ENCODE measurements around the gene RSPO1.
"Not testable (repeated sequence)": the region's sequence is repeated elsewhere in the genome, so short reads cannot be mapped to it uniquely, and the experiment has no call there.

Gene RSPO1

GRCh38 chr1:37616330-37616729, 18.4 kb downstream of the RSPO1 start:
- no peak for DNase-seq (ENCODE audit: low read depth)

- DNase-seq (ENCODE audit: low read depth), result no peak
Measured at GRCh38 chr1:37614105-37614504, 20.6 kb downstream of the RSPO1 start.

DNA sequence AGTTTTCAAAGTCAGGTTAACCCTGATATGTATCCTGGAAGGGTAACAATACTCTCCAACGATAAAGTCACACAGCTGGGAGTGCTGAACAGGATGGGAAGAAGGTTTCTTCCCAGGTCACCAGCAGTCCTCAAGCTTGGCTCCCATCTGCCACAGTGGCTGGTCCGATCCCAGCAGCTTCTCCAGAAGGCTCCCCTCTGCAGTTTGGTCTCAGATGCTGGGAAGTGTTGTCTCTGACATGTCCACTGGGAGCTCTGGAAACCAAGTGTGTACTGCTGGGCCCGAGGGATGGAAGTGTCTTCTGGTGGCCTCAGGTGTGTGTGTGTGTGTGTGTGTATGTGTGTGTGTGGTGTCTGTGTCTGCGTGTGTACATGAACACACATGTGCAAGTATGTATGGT, 22.5 kb downstream of the RSPO1 start:
- DNase-seq (ENCODE audit: low read depth), result no peak

- DNase-seq (ENCODE audit: low read depth), result no peak
Measured at GRCh38 chr1:37609994-37610393, 24.7 kb downstream of the RSPO1 start.

DNA sequence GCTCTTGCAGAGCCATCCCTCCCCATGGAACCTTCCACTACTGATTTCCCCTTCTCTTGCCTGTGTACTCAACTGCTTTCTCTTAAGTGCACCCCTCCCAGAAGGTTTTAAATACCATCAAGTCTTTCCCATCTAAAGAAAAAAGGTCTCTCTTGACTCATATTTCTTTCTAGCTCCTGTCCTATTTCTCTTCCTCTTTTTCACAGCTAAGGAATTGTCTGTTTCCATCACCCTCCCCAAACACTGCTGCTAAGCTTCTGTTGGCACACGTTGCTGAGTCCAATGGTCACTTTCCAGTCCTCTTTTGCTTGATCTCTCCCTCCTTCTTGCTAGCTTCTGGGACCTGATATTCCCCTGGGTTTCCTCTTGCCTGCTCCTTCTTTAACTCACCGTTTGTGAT, 25.7 kb downstream of the RSPO1 start:
- no peak for DNase-seq (ENCODE audit: low read depth)

DNA sequence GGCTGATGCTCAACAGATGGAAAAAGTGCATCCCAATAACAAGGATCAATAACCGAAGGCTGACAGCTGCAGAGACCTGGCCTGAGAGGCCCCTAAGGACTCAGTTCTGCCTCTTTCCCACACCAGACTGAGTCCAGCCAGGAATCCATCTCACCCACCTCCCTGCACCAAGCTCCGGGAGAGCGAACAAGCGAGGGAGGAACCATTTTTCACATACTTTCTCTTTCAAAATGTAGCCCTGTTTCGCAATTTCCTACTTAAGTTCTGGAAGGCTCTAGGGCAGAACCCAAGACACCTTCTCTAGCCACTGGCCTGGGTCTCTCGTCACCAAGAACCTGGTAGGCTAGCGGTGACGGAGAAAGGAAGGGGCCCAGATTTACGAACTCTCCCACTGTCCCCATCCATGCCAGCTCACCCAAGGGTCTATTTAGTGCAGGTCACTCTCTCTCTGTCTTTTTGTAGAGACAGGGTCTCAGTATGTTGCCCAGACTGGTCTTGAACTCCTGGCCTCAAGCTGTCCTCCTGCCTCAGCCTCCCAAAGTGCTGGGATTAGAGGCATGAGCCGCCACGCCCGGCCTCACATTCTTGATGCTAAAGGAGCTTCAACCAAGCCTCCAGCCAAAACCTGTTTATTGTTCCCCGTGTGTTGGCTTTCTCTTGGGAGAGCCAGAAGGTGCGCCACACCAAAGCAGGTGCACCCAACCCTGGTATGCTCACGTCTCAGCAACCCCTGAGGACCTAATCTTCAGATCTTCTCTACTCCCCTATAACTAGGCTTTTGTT, 28.0 kb downstream of the RSPO1 start:
- no peak for DNase-seq (ENCODE audit: low read depth)

DNA sequence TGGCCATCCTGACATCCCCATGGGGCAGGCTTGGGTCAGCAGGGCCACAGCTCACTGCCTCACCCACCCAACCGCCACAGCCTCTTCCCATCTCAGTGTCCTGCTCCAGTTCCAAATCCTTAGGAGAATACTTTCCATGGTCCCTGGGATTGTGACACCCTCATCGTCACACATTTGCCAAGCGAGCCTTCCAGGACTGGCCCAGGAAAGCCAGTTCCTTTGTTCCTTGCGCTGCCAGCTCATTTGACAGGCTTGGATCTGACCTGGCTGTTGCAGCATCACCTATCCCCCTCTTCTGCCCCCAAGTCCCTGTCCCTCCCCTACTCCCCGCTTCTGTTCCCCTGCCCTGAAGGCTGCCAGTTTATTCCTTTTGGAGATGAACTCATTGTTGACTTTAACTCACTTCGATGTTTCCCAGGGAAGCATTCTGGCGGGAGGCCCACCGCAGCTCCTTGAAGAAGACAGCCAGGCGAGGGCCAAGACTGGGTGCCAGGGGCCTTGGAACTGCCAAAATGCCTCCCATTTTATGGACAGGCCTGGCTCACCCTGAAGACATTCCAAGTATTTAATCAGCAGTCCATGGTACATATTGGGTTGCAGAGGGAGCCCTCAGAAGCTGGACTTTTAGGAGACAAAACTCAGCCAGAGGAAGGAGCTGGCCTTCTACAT, 28.8 kb downstream of the RSPO1 start:
- DNase-seq (ENCODE audit: low read depth), result no peak

- no peak for DNase-seq (ENCODE audit: low read depth)
Measured at GRCh38 chr1:37605061-37605650, 29.5 kb downstream of the RSPO1 start.

DNA sequence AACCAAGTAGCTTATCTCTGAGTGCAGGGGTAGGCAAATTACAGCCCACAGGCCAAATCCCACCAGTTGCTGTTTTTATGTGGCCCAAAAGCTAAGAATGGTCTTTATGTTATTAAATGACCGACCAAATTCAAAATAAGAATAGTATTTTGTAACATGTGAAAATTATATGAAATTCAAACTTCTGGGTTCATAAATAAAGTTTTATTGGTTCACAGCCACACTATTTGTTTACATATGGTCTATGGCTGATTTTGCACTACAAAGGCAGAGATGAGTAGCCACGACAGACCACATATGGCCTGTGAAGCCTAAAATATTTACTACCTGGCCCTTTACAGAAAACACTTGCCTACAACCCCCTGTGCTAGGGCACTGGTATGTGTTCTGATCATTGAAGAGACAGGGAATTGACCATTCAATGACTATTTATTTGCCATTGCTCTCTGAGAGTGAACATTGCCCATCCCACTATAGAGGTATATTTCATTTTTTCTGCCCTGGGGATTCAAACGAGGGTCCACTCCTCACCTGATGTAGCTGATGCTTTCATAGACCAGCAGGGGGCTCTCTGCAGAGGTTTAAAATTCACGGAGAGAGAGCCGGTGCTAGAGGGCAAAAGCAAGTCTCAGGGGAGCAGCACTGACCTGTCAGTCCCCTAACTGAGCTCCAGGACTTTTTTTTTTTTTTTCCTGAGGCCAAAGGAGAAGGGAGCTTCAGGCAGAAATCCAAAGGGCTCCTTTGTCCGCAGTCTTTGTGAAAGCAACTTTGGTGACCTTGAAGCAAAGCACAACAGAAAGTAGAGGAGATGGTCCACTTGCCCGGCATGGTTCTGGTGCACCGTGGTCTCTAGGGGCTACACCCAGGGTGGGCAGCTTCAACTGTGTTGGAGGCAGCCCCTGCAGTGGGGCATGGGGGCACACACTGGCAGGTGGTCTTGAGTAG, 31.7 kb downstream of the RSPO1 start:
- DNase-seq (ENCODE audit: low read depth), result no peak

- DNase-seq (ENCODE audit: low read depth), result no peak
Measured at GRCh38 chr1:37601441-37601840, 33.3 kb downstream of the RSPO1 start.

GRCh38 chr1:37599940-37600339, 34.8 kb downstream of the RSPO1 start:
- no peak for DNase-seq (ENCODE audit: low read depth)

DNA sequence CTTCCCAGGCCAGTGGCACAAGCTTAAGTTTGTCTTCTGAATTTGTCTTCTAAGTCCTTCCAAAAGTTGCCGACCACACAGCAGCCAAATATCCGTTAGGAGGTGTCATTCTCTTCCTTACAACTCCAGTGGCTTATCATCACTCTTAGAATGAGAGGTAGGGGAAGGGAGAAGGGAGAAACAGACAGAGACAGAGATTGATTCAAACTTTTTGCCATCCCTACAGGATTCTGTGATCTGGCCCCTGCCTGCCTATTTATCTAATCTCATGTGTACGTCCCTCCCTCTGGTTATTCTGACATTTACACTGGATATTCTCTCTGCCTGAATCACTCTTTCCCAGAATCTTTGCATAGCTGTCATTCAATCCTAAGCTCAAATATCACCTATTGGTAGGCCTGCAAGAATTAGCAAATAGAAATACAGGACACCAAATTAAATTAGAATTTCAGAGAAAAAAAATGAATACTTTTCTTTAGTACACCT, 38.5 kb downstream of the RSPO1 start:
- no peak for DNase-seq (ENCODE audit: low read depth)

- DNase-seq (ENCODE audit: low read depth), result peak; percentile 92
Measured at GRCh38 chr1:37595440-37596181, 39.1 kb downstream of the RSPO1 start, which contains the start of gene GNL2. GNL2 (minus strand) TSS chr1:37595937; CDS start chr1:37595822, 115 bp downstream.

GRCh38 chr1:37593726-37594125, 41.0 kb downstream of the RSPO1 start:
- no peak for DNase-seq (ENCODE audit: low read depth)

- no peak for DNase-seq (ENCODE audit: low read depth)
Measured at GRCh38 chr1:37588939-37589338, 45.8 kb downstream of the RSPO1 start.

GRCh38 chr1:37584544-37584943, 50.1 kb downstream of the RSPO1 start:
- not testable (repeated sequence) for DNase-seq (ENCODE audit: low read depth)

GRCh38 chr1:37575692-37576091, 59.0 kb downstream of the RSPO1 start:
- DNase-seq (ENCODE audit: low read depth), result no peak

DNA sequence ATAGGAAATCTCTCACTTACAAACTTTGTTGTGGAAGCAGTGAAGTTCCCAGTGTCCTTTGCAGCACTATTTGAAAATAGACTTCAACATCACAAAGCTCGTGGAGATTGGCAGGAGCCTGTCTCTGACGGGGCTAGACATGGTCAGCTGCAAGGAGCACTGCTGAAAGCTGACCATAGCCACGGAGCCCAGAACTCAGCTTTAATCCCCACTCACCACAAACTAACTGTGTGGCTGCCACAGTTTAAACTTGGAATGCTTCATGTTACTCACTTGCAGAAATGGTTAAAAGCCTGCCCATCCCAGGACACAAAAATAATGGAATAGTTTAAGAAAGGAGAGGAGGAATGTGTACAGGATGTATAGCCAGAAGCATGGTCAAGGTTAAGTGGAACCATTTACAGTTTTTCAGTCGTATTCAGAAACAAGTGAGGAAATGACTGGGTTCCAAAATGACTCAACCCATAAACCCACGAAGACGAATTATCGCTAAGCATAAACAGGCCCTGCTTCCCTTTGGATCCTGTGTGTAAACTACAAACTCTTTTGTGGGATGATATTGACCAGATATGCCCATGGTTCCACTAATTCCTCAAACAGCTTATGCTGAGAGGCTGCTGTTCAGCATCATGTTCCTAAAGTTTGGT, 59.7 kb downstream of the RSPO1 start:
- DNase-seq (ENCODE audit: low read depth), result no peak

GRCh38 chr1:37570528-37571334, 64.0 kb downstream of the RSPO1 start:
- no peak for DNase-seq (ENCODE audit: low read depth)

- no peak for DNase-seq (ENCODE audit: low read depth)
Measured at GRCh38 chr1:37567023-37567422, 67.7 kb downstream of the RSPO1 start.

All from stimulated activated CD8-positive, alpha-beta memory T cell treated with anti-CD3 and anti-CD28 coated beads, Interleukin-15, amount 100 ng/mL, for 24 hours (primary cell).